ENCODE results near the gene FLII.

DNA sequence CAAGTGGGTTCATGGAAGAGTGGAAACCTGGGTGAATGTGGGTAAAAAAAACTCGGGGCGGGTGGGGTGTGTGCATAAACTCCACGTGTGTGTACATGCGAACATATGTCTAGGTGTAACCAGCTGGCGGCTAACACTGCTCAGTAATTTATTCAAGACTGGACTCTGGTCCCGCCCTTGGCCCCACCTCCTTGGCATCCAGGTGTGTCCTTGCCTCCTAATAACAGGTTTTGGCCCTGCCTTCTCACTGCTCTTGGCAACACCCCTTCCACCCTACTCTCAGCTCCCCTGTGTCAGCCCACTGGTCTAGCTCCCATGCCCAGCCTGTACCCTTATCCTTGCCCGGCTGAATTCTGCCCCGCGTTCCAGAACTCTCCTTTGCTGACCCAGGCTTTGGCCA lies 8.3 kb downstream of the FLII start:
- no peak for TF ChIP-seq POLR2AphosphoS5 (IDR thresholded peaks at IDR 0.05; ENCODE audit: borderline replicate concordance, low read depth, low read length)
- no peak for TF ChIP-seq EZH2 (IDR thresholded peaks at IDR 0.05)
